HG02840 (cell line): Measurements from ENCODE around the gene POM121C.
"Not testable (repeated sequence)": the region's sequence is repeated elsewhere in the genome, so short reads cannot be mapped to it uniquely, and the experiment has no call there.

Source experiments
- ATAC-seq: cut with Tn5 transposase; IDR thresholded peaks from one replicate; pipeline ENCODE4 v1.9.1; 2021; ENCODE audit warnings: mild to moderate bottlenecking, moderate library complexity, moderate number of reproducible peaks; ENCODE audit not compliant: unreplicated experiment, low FRiP score

Gene POM121C

DNA sequence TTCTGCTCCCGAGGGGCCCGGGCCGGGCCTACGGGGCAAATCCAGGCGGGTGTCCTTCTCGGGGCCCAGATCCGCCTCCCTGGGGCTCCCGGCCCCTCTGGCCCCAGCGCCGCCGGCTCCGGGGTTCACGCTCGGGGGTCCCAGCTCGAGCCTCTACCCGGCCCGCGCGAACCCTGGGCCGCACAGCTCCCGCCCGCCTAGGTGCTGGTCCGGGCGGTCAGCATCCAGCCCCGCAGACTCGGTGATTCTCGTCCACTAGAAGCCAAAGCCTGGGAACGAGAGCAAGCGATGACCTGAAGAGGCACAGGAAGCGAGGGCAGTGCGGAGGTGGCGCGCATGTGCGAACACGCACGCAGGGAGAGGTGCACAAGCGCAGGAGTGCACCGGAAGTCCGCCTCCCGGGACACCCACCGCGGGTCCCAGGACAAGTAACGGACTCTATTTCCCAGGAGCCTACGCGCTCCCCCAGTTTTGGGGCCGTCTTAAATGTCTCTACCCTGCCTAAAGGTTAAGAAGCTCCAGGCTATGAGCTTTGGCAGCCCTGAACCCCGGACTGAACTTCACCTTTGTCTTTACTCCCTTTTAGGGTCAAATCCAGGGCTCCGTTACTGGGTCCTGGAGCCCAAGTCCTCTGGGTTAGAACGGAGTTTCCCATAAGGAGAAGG is at the start of gene POM121C:
Gene POM121C (minus strand): TSS at position 321 of the 665 bp plus-strand sequence. CDS start 44,803 bp downstream, outside the sequence.
- ATAC-seq: peak; percentile 99

DNA sequence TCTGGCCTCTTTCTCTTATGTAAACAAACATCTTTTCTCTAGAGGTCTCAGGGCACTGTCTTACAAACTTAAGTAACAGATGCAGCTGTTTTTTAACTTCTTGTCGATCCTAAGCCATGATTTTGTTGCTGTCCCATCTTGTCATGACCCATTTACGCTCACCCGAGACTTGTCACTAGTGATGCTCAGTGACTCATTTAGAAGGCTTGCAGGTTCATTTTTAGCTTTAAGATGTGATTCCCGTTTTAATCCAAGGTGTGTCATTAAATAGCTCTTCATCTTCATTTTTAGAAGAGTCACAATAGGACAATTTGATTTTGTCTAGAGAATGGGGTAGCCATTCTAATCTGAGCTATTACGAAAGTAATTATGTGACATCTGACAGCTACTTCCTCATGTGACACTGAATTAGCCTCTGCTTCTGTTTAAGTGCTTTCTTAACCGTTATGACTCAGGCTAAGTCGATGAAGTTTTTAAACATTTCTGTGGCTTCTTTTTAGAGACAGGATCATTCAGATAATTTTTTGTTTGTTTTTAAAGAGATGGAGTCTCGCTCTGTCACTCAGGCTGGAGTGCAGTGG is 48.7 kb upstream of the POM121C start:
- ATAC-seq: no peak

DNA sequence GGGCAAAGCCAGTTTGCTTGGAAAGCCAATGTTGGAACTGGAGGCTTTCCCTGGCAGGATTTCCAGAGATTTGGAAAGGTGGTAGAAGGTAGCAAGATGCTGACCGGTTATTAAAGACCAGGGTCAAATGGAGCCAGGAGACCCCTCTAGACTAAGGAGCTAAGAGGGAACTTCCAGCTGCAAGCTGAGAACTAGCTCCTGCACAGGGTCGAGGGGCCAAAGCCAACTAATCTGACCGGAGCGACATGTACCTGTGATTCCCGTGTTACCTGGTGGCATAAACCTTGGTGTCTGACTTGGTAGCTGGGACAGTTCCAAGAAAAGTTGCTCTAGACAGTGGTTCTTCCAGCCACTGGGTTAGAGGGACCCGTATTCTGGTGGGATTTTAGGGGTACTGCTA is 47.8 kb upstream of the POM121C start:
- no peak for ATAC-seq

GRCh38 chr7:75532639-75533038 is 46.5 kb upstream of the POM121C start:
- no peak for ATAC-seq

DNA sequence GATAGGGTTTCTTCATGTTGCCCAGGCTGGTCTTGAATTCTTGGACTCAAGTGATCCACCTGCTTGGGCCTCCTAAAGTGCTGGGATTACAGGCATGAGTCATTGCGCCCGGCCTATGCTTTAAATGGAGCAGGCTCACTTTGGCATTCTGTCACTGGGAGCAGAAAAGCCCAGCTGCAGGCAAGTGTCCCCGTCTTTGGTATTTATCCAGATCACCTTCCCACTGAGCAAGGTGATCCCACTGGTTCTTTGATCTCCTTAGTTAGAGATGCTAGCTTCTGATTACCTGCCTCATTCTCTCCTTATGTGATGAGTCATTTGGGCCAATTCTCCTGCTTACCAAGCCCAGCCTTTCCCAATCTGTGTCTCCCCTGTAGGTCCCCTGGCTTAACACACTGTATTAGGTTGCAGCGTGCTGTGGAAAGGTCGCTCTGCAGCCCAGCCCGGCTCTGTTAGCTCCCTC is 45.3 kb upstream of the POM121C start:
- ATAC-seq: no peak

DNA sequence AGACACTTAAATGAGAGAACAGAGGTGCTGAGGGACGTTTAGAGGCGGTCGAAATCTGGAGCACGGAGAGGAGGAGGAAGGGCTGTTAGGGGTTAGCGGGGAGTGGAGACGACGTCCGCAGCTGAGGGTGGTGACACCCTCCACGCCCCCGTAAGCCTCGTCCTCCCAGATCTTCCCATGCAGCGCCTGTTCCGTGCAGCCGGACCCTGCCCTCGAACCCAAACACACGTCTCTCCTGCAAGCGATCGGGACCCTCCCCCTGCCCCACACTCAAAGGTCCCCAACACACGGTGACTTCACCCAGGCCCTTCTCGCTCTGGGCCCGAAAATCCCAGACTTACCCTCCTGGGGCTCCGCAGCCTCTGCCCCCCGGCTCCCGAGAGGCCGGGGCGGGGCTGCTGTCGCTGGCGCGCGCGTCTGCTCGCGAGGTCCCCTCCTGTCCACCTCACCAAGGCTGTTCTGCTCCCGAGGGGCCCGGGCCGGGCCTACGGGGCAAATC is 41.2 kb upstream of the POM121C start:
- not testable (repeated sequence) for ATAC-seq

GRCh38 chr7:75521727-75522126 is 35.6 kb upstream of the POM121C start:
- not testable (repeated sequence) for ATAC-seq

DNA sequence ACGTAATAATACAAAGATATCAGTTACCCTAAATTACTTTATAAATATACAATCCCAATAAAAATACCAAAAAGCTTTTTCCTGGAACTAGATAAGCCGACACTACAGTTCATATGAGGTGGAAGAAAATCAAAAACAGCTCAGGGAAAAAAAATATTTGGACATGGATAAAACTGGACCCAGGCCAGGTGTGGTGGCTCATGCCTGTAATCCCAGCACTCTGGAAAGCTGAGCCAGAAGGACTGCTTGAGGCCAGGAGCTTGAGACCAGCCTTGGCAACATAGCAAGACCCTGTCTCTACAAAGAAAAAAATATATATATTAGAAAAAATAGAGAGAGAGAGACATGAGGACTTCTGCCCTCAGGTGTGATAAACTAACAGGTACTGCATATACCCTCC is 32.7 kb upstream of the POM121C start:
- ATAC-seq: not testable (repeated sequence)

- not testable (repeated sequence) for ATAC-seq
Measured at GRCh38 chr7:75509033-75509432, 22.9 kb upstream of the POM121C start.

DNA sequence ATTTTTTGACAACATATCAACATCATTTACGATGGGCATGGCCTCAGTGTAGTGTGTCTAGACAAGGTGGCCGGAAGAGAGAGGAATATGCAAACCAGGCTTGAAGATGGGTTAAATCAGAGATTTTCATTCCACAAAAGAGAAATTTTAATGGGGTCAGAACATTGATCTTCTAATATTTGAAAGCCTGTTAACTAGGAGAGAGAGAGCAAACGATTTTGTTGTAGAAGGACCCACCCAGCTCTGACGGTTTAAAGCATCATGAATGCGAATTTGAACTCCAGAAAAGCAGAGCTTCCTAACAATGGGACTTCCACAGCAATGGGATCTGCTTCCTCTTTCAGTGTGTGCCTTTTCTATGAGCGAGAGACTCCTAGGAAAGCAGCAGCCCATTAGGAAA is 5.9 kb upstream of the POM121C start, which contains the start of gene SPDYE5:
Gene SPDYE5 (plus strand): TSS at position 301 of the 400 bp plus-strand sequence. CDS start 1,728 bp downstream, outside the sequence.
- ATAC-seq: not testable (repeated sequence)

DNA sequence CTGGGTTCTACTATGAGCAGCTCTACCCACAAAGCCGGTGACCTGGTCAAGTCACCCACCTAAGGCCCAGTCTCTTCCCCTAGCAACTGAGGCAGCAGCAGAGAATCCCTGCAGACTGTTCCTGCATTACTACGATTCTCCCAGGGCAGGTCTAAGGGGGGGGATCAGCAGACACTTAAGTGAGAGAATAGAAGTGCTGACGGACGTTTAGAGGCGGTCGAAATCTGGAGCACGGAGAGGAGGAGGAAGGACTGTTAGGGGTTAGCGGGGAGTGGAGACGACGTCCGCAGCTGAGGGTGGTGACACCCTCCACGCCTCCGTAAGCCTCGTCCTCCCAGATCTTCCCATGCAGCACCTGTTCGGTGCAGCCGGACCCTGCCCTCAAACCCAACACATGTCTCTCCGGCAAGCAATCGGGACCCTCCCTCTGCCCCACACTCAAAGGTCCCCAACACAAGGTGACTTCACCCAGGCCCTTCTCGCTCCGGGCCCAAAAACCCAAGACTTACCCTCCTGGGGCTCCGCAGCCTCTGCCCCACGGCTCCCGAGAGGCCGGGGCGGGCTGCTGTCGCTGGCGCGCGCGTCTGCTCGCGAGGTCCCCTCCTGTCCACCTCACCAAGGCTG is 632 bp downstream of the POM121C start:
- not testable (repeated sequence) for ATAC-seq

GRCh38 chr7:75480313-75480712 is 5.8 kb downstream of the POM121C start:
- not testable (repeated sequence) for ATAC-seq

- not testable (repeated sequence) for ATAC-seq
Measured at GRCh38 chr7:75477457-75477856, 8.6 kb downstream of the POM121C start.

- ATAC-seq: not testable (repeated sequence)
Measured at GRCh38 chr7:75470166-75470565, 15.9 kb downstream of the POM121C start.

DNA sequence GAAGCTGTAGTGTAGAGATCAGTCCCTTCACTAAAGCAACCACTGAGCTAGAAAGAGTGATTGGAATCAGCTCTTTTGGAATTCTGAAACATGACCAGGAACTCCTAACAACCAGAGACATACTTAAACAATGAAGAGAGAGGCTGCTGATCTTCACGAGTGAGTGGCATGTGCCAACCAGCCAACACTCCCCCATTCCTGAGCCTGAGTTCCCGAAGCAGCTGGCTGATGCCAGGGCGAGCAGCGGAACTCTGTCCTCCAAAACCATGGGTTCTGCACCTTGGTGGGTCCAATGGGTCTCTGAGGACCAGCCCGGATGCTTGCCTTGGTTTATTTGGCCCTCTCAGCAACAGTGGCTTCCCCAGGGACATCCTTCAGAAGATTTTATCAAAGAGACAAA is 25.6 kb downstream of the POM121C start:
- not testable (repeated sequence) for ATAC-seq

GRCh38 chr7:75458034-75458433 is 28.1 kb downstream of the POM121C start:
- ATAC-seq: not testable (repeated sequence)

- ATAC-seq: not testable (repeated sequence)
Measured at GRCh38 chr7:75456403-75456802, 29.7 kb downstream of the POM121C start.

GRCh38 chr7:75452494-75452955 is 33.6 kb downstream of the POM121C start:
- not testable (repeated sequence) for ATAC-seq

- ATAC-seq: not testable (repeated sequence)
Measured at GRCh38 chr7:75449946-75450345, 36.2 kb downstream of the POM121C start.

GRCh38 chr7:75442465-75443111 is 43.5 kb downstream of the POM121C start:
- peak; percentile 94 for ATAC-seq

DNA sequence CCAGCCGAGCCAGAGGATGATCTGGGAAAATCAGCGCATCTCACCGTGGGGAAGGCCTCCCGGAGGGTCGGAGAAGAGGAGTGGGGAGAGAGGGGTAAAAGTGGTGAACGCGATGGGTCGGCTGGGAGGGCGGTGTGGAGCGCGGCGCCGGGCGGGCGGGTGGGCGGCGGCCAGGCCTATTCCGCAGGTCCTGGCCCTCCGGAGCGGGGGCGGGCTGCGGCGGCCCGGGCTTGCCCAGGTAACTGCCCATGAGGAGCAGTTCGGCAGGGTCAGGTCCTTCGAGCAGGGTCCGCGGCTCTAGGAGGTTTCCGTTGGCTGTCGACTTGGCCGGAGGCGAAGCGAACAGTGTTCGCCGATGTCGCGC is 44.0 kb downstream of the POM121C start:
- ATAC-seq: not testable (repeated sequence)
